Heart left ventricle (tissue), 13 donors: ENCODE results near the gene WDCP.

Experiments used
- CTCF ChIP-seq, 12 donors: fragments of 200-600 bp; sonication (generic) in 4 of 12; IDR thresholded peaks; one replicate each; pipeline versions ENCODE4 v1.5.0 to v1.8.0; 2018 to 2022; ENCODE audit warnings: antibody characterized with exemption in 12 of 12, mild to moderate bottlenecking in 5 of 12
- POLR2A ChIP-seq, 2 donors: fragments of 450-650 bp; IDR thresholded peaks; one replicate each; pipeline ENCODE4 v1.6.1; 2017; ENCODE audit warnings: antibody characterized with exemption in 2 of 2, mild to moderate bottlenecking in 2 of 2, moderate library complexity in 2 of 2
- donor health status: ischemic (EF 13 %, LVEDD 7.1; RV severe dilation, severe dysfunction).
- donor health status: DM: no; HTN: yes; CAD: no.
- donor health status: DM: no; HTN: no; CAD: no.
- donor health status: ischemic (EF 25% LVEDD 6.9; RV normal size, moderate dysfunction).
- donor health status: ischemic (EF 25% LVEDD 5.7; RV mildly dilated, moderate dysfunction).
- donor health status: ischemic (EF 35%, LVEDD 5.7; RV mildly dilated, moderate dysfunction).
- donor health status: nonischemic (EF 11% LVEDD 7.7; RV severe dilation, severe dysfunction).
- donor health status: DM: yes; HTN: yes; CAD: no.
- donor health status: PGD.
- donor health status: ischemic (EF 29% LVEDD 5.4; RV normal size, mild dysfunction).
- donor health status: nonischemic (EF 23%, LVEDD 6.1; RV moderate dilation, normal function).

GRCh38 chr2:24073816-24074215 is 26.6 kb upstream of the WDCP start:
- TF ChIP-seq CTCF (IDR thresholded peaks at IDR 0.05): no peak
- no peak for TF ChIP-seq POLR2A (IDR thresholded peaks at IDR 0.05)
